Spleen (tissue), 7 donors: ENCODE data around the gene SMIM7.

Source experiments
- POLR2A ChIP-seq, 3 donors: fragments of 450-650 bp; IDR thresholded peaks; one replicate each; pipeline ENCODE4 v1.5.1; 2017; ENCODE audit warnings: antibody characterized with exemption in 3 of 3, mild to moderate bottlenecking in 1 of 3
- POLR2AphosphoS5 ChIP-seq, 3 donors: sonication (generic); formaldehyde crosslinking; IDR thresholded peaks; one replicate each; pipeline ENCODE4 v1.5.1; 2017; ENCODE audit warnings: antibody characterized with exemption in 3 of 3
- TF ChIP-seq, protein P1 (sequence below), 11 experiments: fragments of 200-600 bp in 7 of 11; fragments of 450-650 bp in 4 of 11; sonication (generic) in 4 of 11; IDR thresholded peaks in 8 of 11; conservative IDR thresholded peaks in 3 of 11; 1 replicate in 7 of 11; 2 replicates in 4 of 11; pipeline versions ENCODE4 v1.4.0 to v1.8.0; 2016 to 2021; ENCODE audit warnings: antibody characterized with exemption in 11 of 11, inconsistent platforms in 4 of 11, mild to moderate bottlenecking in 1 of 11
- donor health status: DM: no; HTN: no; CAD: no; lungs with moderate emphysema.
- donor health status: DM: no; HTN: no; CAD: no.
- donor health status: DM: no; HTN: no; CAD: no.

DNA sequence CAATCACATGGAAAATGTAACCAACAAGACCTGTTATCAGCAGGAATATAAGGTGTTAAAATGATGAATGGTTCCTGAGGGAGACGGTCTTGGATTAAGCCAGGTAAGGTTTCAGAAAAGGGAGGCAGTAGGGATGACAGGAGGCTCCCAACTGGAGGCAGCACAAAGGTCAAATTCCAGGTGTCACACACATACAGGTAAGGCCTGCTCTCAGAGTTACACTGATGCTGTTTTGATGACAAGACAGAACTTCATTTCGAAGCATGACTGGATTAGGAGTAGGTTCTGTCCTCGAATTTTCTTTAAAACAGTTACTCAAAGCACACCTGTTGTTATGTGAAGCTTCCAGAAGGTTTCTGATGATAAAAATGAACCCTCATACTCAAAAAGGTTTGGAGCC is 39.4 kb downstream of the SMIM7 start:
- no peak for TF ChIP-seq POLR2A (IDR thresholded peaks at IDR 0.05)
- TF ChIP-seq, protein P1, sequence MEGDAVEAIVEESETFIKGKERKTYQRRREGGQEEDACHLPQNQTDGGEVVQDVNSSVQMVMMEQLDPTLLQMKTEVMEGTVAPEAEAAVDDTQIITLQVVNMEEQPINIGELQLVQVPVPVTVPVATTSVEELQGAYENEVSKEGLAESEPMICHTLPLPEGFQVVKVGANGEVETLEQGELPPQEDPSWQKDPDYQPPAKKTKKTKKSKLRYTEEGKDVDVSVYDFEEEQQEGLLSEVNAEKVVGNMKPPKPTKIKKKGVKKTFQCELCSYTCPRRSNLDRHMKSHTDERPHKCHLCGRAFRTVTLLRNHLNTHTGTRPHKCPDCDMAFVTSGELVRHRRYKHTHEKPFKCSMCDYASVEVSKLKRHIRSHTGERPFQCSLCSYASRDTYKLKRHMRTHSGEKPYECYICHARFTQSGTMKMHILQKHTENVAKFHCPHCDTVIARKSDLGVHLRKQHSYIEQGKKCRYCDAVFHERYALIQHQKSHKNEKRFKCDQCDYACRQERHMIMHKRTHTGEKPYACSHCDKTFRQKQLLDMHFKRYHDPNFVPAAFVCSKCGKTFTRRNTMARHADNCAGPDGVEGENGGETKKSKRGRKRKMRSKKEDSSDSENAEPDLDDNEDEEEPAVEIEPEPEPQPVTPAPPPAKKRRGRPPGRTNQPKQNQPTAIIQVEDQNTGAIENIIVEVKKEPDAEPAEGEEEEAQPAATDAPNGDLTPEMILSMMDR (IDR thresholded peaks at IDR 0.05 in 8 of 11, conservative IDR thresholded peaks at IDR 0.05 in 3 of 11) = no peak
- TF ChIP-seq POLR2AphosphoS5 (IDR thresholded peaks at IDR 0.05) = no peak
